ES-I3 (cell line): ENCODE results near the gene FAM221A.
A peak's percentile ranks its signal among the peaks of the same experiment; 100 is the strongest.
"Not testable (repeated sequence)": the region's sequence is repeated elsewhere in the genome, so short reads cannot be mapped to it uniquely, and the experiment has no call there.

Experiments used
- H3K36me3 ChIP-seq: 2 replicates; pipeline ENCODE4 v1.6.1; 2013; ENCODE audit warnings: mild to moderate bottlenecking, low read length, control low read depth, moderate library complexity; ENCODE audit not compliant: insufficient read depth
- H3K4me1 ChIP-seq: 2 replicates; pipeline ENCODE4 v1.6.1; 2013; ENCODE audit warnings: mild to moderate bottlenecking, control low read depth, low read length; ENCODE audit not compliant: insufficient read depth
- H3K9ac ChIP-seq: 2 replicates; pipeline ENCODE4 v1.6.1; 2013; ENCODE audit warnings: low read depth, mild to moderate bottlenecking, low read length, moderate library complexity
- H3K9me3 ChIP-seq: 2 replicates; pipeline ENCODE4 v1.6.1; 2013; ENCODE audit warnings: mild to moderate bottlenecking, low read length, moderate library complexity; ENCODE audit not compliant: control insufficient read depth, insufficient read depth

Gene FAM221A

DNA sequence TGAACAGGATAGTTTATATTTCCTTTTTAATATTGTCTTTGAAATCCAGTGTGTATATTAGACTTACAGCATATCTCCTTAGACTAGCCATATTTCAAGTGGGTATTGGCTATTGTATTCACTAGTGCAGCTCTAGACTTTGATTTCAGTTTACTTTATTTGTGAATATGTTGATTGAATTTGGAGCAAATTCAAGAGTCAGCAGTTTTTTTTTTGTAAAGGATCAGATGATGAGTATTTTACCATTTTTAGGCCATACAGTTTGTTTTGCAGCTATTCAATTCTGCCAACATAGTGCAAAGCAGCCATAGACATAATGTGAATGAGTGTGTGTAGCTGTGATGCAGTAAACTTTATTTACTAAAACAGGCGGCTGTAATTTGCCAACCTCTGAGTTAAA is 34.6 kb downstream of the FAM221A start:
- no peak overlapping the region for H3K9ac ChIP-seq
- no peaks in the 10 kb centered on the region for H3K36me3 ChIP-seq
- H3K4me1 ChIP-seq, result no peaks in the 10 kb centered on the region
- H3K9me3 ChIP-seq, result no peaks in the 10 kb centered on the region

DNA sequence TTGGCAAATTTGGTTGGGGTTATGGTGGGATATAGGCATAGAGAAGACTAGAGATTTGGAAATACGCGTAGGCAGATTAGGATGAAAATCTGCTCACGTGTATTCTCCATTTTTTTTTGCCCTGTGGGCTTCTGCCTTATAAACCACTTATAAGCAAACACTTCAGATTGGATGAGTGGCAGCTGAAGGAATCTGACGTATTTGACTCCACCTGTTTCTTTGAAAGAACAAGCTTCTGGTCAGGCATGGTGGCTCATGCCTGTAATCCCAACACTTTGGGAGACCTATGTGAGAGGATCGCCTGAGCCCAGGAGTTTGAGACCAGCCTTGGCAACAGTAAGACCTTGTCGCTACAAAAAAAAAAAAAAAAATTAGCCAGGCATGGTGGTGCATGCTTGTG is 35.1 kb downstream of the FAM221A start:
- no peaks in the 10 kb centered on the region for H3K36me3 ChIP-seq
- H3K9ac ChIP-seq, result no peak overlapping the region
- no peaks in the 10 kb centered on the region for H3K9me3 ChIP-seq
- no peaks in the 10 kb centered on the region for H3K4me1 ChIP-seq

DNA sequence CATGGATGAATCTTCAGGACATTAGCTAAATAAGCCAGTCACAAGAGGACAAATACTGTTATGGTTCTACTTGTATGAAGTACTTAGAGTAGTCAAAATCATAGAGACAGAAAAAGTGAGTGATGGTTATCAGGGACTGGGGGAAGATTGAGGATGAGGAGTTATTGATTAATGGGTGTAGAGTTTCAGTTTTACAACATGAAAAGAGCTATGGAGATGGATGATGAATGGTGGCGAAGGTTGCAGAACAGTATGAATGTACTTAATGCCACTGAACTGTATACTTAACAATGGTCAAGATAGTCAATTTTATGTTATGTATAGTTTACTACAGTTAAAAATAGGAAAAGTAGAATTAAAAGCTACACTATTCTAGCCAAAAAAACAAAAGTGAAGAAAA is 37.8 kb downstream of the FAM221A start:
- no peaks in the 10 kb centered on the region for H3K9me3 ChIP-seq
- H3K36me3 ChIP-seq, result no peaks in the 10 kb centered on the region
- no peaks in the 10 kb centered on the region for H3K4me1 ChIP-seq
- H3K9ac ChIP-seq, result no peak overlapping the region

DNA sequence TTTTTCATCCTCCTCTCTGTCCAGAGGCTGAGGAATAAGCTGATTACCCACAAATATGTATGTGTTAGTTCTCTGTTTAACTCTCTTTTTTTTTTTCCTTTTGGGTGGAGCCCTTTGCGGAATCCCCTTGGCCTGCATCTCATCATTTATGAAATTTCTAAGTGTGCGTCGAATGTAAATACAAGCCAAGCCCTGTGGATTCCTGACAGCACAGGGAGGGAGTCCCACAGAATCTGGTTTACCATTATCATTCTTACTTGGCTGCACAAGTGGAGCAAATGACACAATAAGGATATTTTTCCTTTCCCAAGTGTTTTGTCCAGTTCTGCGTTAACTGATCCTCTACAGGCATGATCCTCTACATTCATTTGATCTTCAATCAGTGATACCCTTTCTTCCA is 41.5 kb downstream of the FAM221A start:
- Histone ChIP-seq H3K9ac (no peak overlapping the region), H3K4me1 (peaks cover 13% of the 10 kb centered on the region), H3K36me3 (no peaks in the 10 kb centered on the region), H3K9me3 (no peaks in the 10 kb centered on the region)

DNA sequence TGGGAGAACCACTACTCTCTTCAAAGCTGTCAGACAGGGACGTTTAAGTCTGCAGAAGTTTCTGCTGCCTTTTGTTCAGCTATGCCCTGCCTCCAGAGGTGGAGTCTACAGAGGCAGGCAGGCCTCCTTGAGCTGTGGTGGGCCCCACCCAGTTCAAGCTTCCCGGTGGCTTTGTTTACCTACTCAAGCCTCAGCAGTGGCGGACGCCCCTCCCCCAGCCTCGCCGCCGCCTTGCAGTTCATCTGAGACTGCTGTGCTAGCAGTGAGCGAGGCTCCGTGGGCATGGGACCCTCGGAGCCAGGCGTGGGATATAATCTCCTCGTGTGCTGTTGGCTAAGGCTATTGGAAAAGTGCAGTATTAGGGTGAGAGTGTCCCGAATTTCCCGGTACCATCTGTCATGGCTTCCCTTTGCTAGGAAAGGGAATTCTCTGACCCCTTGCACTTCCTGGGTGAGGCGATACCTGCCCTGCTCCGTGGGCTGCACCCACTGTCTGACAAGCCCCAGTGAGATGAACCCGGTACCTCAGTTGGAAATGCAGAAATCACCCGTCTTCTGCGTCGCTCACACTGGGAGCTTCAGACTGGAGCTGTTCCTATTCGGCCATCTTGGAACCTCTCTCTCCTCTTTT is 42.7 kb downstream of the FAM221A start:
- not testable (repeated sequence) for H3K36me3 ChIP-seq, H3K9me3 ChIP-seq
- peak overlapping the region; percentile 39; the same call in 1 of the 2 replicates for H3K9ac ChIP-seq
- peaks cover 13% of the 10 kb centered on the region for H3K4me1 ChIP-seq

DNA sequence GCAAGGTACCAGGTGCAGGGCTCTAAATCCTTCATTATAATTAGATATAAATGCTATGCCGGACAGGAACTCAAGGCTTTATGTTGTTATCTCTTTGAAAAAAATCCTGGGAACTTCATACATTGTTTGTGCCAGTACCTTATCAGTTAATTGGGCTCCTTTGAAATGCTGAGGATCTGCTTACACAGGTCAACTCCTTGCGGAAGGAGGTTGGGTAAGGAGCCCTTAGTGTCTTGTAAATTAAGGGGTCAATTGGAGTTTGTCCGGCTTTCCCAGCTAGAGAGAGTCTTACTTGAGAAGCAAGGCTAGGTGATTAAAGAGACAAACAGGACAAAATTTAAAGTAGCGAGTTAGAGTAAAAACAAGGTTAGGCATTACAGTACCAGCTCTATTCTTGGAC is 44.1 kb downstream of the FAM221A start:
- H3K36me3 ChIP-seq, H3K9ac ChIP-seq, H3K9me3 ChIP-seq: not testable (repeated sequence)
- H3K4me1 ChIP-seq, result peaks cover 13% of the 10 kb centered on the region

DNA sequence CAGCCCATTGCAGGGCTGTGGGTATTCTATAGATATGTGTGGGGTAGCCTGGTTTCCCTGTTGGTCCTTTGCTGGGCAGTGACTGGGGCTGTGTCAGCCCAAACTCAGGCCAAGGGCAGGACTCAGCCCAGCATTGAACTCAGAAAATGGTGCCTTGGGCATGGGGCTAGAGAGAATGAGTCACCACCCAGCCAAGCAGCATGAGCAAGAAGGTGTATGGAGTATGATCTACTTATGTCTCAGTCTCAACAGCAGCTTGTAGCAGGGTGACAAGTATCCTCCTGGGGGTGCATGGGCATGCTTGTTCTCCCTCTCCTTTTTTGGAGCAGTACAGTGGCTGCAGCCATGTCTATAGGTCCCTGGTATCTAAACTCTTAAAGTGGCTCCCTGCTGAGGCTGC is 62.1 kb downstream of the FAM221A start:
- H3K36me3 ChIP-seq, result no peaks in the 10 kb centered on the region
- H3K4me1 ChIP-seq, result no peaks in the 10 kb centered on the region
- H3K9me3 ChIP-seq, result peaks cover 6% of the 10 kb centered on the region
- no peak overlapping the region for H3K9ac ChIP-seq

DNA sequence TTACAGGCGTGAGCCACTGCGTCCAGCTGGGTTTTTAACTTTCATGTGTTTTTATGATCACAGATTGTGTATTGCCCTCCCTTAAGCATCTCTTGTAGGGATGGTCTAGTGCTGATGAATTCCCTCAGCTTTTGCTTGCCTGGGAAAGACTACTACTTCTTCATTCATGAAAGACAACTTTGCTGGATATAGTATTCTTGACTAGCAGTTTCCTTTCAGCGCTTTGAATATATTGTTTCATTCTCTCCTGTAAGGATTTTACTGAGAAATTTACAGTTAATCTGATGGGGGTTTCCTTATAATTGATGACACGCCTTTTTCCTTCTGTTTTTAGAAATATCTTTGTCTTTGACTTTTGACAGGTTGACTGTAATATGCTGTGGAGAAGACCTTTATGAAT is 63.2 kb downstream of the FAM221A start:
- H3K9me3 ChIP-seq, result peaks cover 6% of the 10 kb centered on the region
- no peaks in the 10 kb centered on the region for H3K36me3 ChIP-seq

DNA sequence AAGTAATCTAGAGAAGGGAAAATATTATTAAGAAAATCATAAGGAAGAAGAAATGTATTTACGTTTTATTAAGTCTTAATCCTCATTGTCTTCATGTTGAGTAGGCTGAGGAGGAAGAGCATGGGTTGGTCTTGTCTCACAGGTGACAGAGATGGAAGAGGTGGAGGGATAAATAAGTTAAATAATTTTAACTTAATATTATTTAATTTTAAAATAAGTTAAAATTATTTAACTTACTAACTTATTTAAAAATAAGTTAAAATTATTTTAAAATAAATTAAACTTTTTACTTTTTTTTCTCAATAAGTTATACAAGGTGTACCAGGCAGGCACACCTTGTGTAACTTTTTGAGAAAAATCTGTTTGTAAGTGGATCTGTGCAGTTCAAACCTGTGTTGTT is 66.6 kb downstream of the FAM221A start:
- H3K9ac ChIP-seq, result no peak overlapping the region
- H3K4me1 ChIP-seq, result no peaks in the 10 kb centered on the region
- no peaks in the 10 kb centered on the region for H3K36me3 ChIP-seq
- peaks cover 6% of the 10 kb centered on the region for H3K9me3 ChIP-seq

More for the DNA sequence above, 63.2 kb downstream of the FAM221A start:
- Histone ChIP-seq H3K4me1 (no peaks in the 10 kb centered on the region), H3K9ac (no peak overlapping the region)

DNA sequence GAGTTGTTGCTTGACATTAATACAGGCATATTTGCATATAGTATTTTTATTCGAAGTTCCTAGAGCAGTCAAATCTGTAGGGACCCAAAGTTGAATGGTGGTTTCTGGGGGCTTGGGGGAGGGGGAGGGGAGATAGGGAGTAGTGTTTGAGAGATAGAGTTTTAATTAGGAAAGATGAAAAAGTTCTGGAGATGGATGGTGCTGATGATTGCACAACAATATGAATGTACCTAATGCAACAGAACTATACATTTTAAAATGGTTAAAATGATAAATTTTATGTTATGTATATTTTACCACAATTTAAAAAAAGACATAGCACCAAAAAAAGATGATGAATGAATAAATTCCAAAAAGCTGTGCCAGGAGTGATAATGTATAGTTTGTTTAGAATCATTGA is 71.9 kb downstream of the FAM221A start:
- no peaks in the 10 kb centered on the region for H3K4me1 ChIP-seq

More for the DNA sequence above, 71.9 kb downstream of the FAM221A start:
- no peak overlapping the region for H3K9ac ChIP-seq
- H3K9me3 ChIP-seq, result no peaks in the 10 kb centered on the region
- no peaks in the 10 kb centered on the region for H3K36me3 ChIP-seq
